Gastrocnemius medialis (tissue), 4 donors: ENCODE measurements around the gene ACACB.

Experiments used
- POLR2A ChIP-seq, 2 donors: fragments of 450-650 bp; IDR thresholded peaks; one replicate each; pipeline ENCODE4 v1.6.1; 2017; ENCODE audit warnings: antibody characterized with exemption in 2 of 2, mild to moderate bottlenecking in 2 of 2, moderate library complexity in 2 of 2
- TF ChIP-seq, protein P1 (sequence below), 5 experiments: fragments of 450-650 bp in 3 of 5; fragments of 200-600 bp in 2 of 5; sonication (generic) in 2 of 5; IDR thresholded peaks in 4 of 5; conservative IDR thresholded peaks in 1 of 5; 1 replicate in 4 of 5; 2 replicates in 1 of 5; pipeline ENCODE4 v1.5.1; 2016 to 2019; ENCODE audit warnings: antibody characterized with exemption in 5 of 5, mild to moderate bottlenecking in 3 of 5, moderate library complexity in 3 of 5

DNA sequence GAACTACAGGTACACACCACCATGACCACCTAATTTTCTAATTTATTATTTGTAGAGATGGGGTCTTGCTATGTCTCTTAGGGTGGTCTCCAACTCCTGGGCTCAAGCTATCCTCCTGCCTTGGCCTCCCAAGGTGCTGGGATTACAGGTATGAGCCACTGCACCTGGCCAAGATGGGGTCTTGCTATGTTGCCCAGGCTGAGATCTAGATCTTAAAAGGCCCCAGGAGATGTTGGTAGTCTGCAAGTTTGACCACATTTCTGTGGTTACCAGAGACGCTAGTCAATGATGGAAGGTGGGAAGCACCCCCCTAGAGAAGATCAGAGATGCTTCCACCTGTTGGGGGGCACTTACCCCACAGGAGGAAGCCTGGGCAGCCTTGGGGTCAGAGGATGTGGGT, 158.0 kb downstream of the ACACB start:
- TF ChIP-seq, protein P1, sequence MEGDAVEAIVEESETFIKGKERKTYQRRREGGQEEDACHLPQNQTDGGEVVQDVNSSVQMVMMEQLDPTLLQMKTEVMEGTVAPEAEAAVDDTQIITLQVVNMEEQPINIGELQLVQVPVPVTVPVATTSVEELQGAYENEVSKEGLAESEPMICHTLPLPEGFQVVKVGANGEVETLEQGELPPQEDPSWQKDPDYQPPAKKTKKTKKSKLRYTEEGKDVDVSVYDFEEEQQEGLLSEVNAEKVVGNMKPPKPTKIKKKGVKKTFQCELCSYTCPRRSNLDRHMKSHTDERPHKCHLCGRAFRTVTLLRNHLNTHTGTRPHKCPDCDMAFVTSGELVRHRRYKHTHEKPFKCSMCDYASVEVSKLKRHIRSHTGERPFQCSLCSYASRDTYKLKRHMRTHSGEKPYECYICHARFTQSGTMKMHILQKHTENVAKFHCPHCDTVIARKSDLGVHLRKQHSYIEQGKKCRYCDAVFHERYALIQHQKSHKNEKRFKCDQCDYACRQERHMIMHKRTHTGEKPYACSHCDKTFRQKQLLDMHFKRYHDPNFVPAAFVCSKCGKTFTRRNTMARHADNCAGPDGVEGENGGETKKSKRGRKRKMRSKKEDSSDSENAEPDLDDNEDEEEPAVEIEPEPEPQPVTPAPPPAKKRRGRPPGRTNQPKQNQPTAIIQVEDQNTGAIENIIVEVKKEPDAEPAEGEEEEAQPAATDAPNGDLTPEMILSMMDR (IDR thresholded peaks at IDR 0.05 in 4 of 5, conservative IDR thresholded peaks at IDR 0.05 in 1 of 5) = no peak
- no peak for TF ChIP-seq POLR2A (IDR thresholded peaks at IDR 0.05)
